T-helper 2 cell treated with Interferon-gamma antibody and Interleukin-4, amounts not matched to agents 5 μg/mL and 100 μg/mL, for 36 hours (primary cell): Measurements from ENCODE around the gene PGM5.
A peak's percentile ranks its signal among the peaks of the same experiment; 100 is the strongest.

Experiments used
- DNase-seq: peaks from one replicate; pipeline ENCODE4 v3.0.0; 2021; ENCODE audit warnings: low spot score
- H3K27ac Mint-ChIP-seq: one replicate; pipeline ENCODE4 v1.8.0; 2021; ENCODE audit warnings: mild to moderate bottlenecking, mixed read lengths
- H3K27me3 Mint-ChIP-seq: one replicate; pipeline ENCODE4 v1.8.0; 2021; ENCODE audit warnings: low read depth, mixed read lengths
- H3K36me3 Mint-ChIP-seq: one replicate; pipeline ENCODE4 v1.8.0; 2021; ENCODE audit warnings: low read depth, mixed read lengths
- H3K4me1 Mint-ChIP-seq: one replicate; pipeline ENCODE4 v1.8.0; 2021; ENCODE audit warnings: low read depth, mixed read lengths
- H3K4me3 Mint-ChIP-seq: one replicate; pipeline ENCODE4 v1.8.0; 2022; ENCODE audit warnings: mild to moderate bottlenecking, moderate library complexity, mixed read lengths
- H3K9me3 Mint-ChIP-seq: one replicate; pipeline ENCODE4 v1.8.0; 2021; ENCODE audit warnings: mixed read lengths

PGM5 gene

GRCh38 chr9:68560071-68560844 lies 203.8 kb downstream of the PGM5 start:
- Mint-ChIP-seq H3K4me1 (peaks cover 7% of the 10 kb centered on the region), H3K4me3 (no peak overlapping the region), H3K9me3 (no peaks in the 10 kb centered on the region), H3K27me3 (peaks cover 20% of the 10 kb centered on the region), H3K27ac (no peak overlapping the region), H3K36me3 (no peaks in the 10 kb centered on the region)
- DNase-seq = peak; percentile 21

- peaks cover 7% of the 10 kb centered on the region for H3K4me1 Mint-ChIP-seq
- no peaks in the 10 kb centered on the region for H3K36me3 Mint-ChIP-seq
- no peak overlapping the region for H3K27ac Mint-ChIP-seq
- DNase-seq = no peak
- no peak overlapping the region for H3K4me3 Mint-ChIP-seq
- no peaks in the 10 kb centered on the region for H3K9me3 Mint-ChIP-seq
- peaks cover 11% of the 10 kb centered on the region for H3K27me3 Mint-ChIP-seq
Measured at GRCh38 chr9:68562461-68562860, 206.1 kb downstream of the PGM5 start.

- DNase-seq = no peak
- Mint-ChIP-seq H3K4me1 (no peaks in the 10 kb centered on the region), H3K36me3 (no peaks in the 10 kb centered on the region), H3K4me3 (no peak overlapping the region), H3K27ac (no peak overlapping the region), H3K9me3 (peaks cover 9% of the 10 kb centered on the region), H3K27me3 (peaks cover 19% of the 10 kb centered on the region)
Measured at GRCh38 chr9:68567565-68567964, 211.2 kb downstream of the PGM5 start.

GRCh38 chr9:68574150-68574549 lies 217.7 kb downstream of the PGM5 start:
- Mint-ChIP-seq H3K27ac (no peak overlapping the region), H3K27me3 (peaks cover 18% of the 10 kb centered on the region), H3K9me3 (peaks cover 9% of the 10 kb centered on the region), H3K4me3 (no peak overlapping the region), H3K36me3 (no peaks in the 10 kb centered on the region), H3K4me1 (no peaks in the 10 kb centered on the region)
- no peak for DNase-seq

- Mint-ChIP-seq H3K27me3 (peaks cover 13% of the 10 kb centered on the region), H3K4me3 (no peak overlapping the region), H3K36me3 (no peaks in the 10 kb centered on the region), H3K9me3 (peaks cover 9% of the 10 kb centered on the region), H3K4me1 (no peaks in the 10 kb centered on the region), H3K27ac (no peak overlapping the region)
- DNase-seq = no peak
Measured at GRCh38 chr9:68575817-68576216, 219.4 kb downstream of the PGM5 start.

- Mint-ChIP-seq H3K4me1 (no peaks in the 10 kb centered on the region), H3K4me3 (no peak overlapping the region), H3K27me3 (peaks cover 9% of the 10 kb centered on the region), H3K27ac (no peak overlapping the region), H3K9me3 (no peaks in the 10 kb centered on the region), H3K36me3 (no peaks in the 10 kb centered on the region)
- DNase-seq = no peak
Measured at GRCh38 chr9:68577774-68578591, 221.6 kb downstream of the PGM5 start.
